Gastroesophageal sphincter (tissue), 3 donors: ENCODE data around the gene ERMAP.
"Not testable (repeated sequence)": the region's sequence is repeated elsewhere in the genome, so short reads cannot be mapped to it uniquely, and the experiment has no call there.

Source experiments
- CTCF ChIP-seq, 4 experiments: fragments of 200-600 bp in 2 of 4; fragments of 450-650 bp in 2 of 4; sonication (generic) in 1 of 4; IDR thresholded peaks; one replicate each; pipeline ENCODE4 v1.5.1; 2017 to 2019; ENCODE audit warnings: antibody characterized with exemption in 4 of 4, mild to moderate bottlenecking in 2 of 4, moderate library complexity in 2 of 4
- EP300 ChIP-seq: sonication (generic); formaldehyde crosslinking; IDR thresholded peaks from one replicate; pipeline ENCODE4 v1.6.1; 2017; ENCODE audit warnings: antibody characterized with exemption, mild to moderate bottlenecking
- POLR2A ChIP-seq, 2 donors: fragments of 450-650 bp; IDR thresholded peaks; one replicate each; pipeline ENCODE4 v1.6.1; 2017; ENCODE audit warnings: antibody characterized with exemption in 2 of 2, mild to moderate bottlenecking in 2 of 2, moderate library complexity in 1 of 2
- POLR2AphosphoS5 ChIP-seq: sonication (generic); formaldehyde crosslinking; IDR thresholded peaks from one replicate; pipeline ENCODE4 v1.6.1; 2017; ENCODE audit warnings: antibody characterized with exemption

- not testable (repeated sequence) for TF ChIP-seq EP300; CTCF (IDR thresholded peaks at IDR 0.05); POLR2A (IDR thresholded peaks at IDR 0.05); POLR2AphosphoS5
Observed at GRCh38 chr1:42869254-42869653, 52.3 kb downstream of the ERMAP start.
